GM12872 (cell line): ENCODE results near the gene NRN1L.

Experiments used
- CTCF ChIP-seq: IDR thresholded peaks from 3 replicates; pipeline ENCODE4 v1.5.1; 2011; ENCODE audit warnings: low read depth, mild to moderate bottlenecking, low read length, moderate library complexity; ENCODE audit not compliant: insufficient read depth

Gene NRN1L

GRCh38 chr16:67902831-67903230 is 18.1 kb downstream of the NRN1L start:
- TF ChIP-seq CTCF, result no peak

GRCh38 chr16:67907397-67908180 is 22.9 kb downstream of the NRN1L start:
- no peak for TF ChIP-seq CTCF

GRCh38 chr16:67909056-67909742 is 24.5 kb downstream of the NRN1L start:
- TF ChIP-seq CTCF, result no peak

- TF ChIP-seq CTCF, result no peak
These were observed 25.5 kb downstream of the NRN1L start for GRCh38 chr16:67910158-67910557.

- no peak for TF ChIP-seq CTCF
These were observed 30.2 kb downstream of the NRN1L start for GRCh38 chr16:67914758-67915495.

- TF ChIP-seq CTCF, result no peak
These were observed 31.4 kb downstream of the NRN1L start for GRCh38 chr16:67915831-67916723.
